GM21447 (cell line): ENCODE measurements around the gene ARL5B.

Experiments used
- ATAC-seq: cut with Tn5 transposase; IDR thresholded peaks from one replicate; pipeline ENCODE4 v1.9.1; 2021; ENCODE audit not compliant: unreplicated experiment

ARL5B gene

GRCh38 chr10:18699849-18700840 lies 40.9 kb downstream of the ARL5B start:
- ATAC-seq = no peak

GRCh38 chr10:18703521-18703920 lies 44.3 kb downstream of the ARL5B start:
- ATAC-seq = no peak

DNA sequence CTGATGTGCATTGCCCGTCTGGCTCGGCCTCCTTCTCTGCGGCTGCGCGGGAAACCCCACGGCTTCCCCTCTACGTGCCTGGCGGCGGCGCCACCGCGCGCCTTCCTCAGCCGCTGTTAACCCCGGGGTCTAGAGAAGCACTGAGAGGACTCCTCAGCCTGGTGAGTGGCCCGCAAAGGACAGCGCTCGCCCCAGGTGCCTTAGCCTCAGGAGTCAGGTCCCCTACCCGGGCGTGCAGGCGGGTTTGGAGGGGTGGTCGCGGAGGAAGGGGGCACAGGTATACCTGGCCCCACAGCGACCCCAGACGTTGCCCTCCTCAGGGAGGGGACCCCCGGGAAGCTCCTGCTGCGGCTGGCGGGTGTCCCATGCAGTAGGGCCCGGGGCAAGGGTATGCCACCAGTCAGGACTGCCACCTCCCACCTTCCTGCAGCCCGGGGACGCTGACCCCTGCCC lies 51.0 kb downstream of the ARL5B start:
- no peak for ATAC-seq

GRCh38 chr10:18713077-18713476 lies 53.8 kb downstream of the ARL5B start:
- no peak for ATAC-seq

DNA sequence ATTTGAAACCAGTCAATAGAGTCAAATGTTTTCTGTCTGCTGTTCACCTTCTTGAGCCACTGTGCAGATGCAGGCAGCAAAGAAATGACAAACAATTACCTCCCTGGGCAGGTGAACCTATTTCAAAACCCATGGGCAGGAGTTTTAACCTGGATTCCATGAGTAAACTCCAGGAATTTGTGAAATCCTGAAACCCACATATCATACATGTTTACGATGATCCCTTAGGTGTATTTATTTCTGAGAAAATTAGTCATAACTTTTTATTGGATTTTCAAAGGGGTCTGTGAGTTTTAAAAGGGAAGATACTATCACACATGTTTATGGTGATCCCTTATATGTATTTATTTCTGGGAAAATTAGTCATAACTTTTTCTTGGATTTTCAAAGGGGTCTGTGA lies 59.8 kb downstream of the ARL5B start:
- ATAC-seq = no peak

- ATAC-seq = no peak
Measured at GRCh38 chr10:18719811-18720210, 60.6 kb downstream of the ARL5B start.

GRCh38 chr10:18721067-18721466 lies 61.8 kb downstream of the ARL5B start:
- no peak for ATAC-seq

DNA sequence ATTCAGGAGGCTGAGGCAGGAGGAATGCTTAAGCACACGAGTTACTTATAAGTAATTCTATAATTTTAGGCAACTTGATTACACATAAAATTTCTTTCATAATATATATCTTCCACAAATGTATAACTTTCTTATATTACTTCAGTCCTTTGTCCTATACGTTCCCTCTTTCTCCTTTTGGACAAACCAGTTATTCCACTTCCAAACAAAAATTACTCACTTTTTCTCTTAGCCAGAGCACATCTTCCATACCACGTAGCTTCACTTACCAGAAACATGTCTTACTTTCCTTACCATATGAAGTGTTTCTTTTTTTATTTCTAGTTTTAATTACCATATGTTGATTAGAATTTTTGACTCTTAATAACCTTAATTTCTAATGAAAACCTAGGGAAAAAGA lies 64.6 kb downstream of the ARL5B start:
- no peak for ATAC-seq
